HFFc6 (cell line): ENCODE results near the gene INO80E. TPM values are rescaled to one million over a fixed set of nuclear protein-coding genes. Genes with fewer than 3 reads are reported as not detected.
"Not testable (repeated sequence)": the region's sequence is repeated elsewhere in the genome, so short reads cannot be mapped to it uniquely, and the experiment has no call there.

Experiments used
- DNase-seq: peaks from one replicate; pipeline ENCODE4 v3.0.0-alpha.2; 2018
- H3K27ac Mint-ChIP-seq: 2 replicates; pipeline ENCODE4 v1.8.0; 2020; ENCODE audit warnings: mild to moderate bottlenecking, mixed read lengths
- H3K27me3 Mint-ChIP-seq: 2 replicates; pipeline ENCODE4 v1.8.0; 2021; ENCODE audit warnings: mild to moderate bottlenecking, moderate library complexity, mixed read lengths; ENCODE audit not compliant: insufficient read depth
- H3K36me3 Mint-ChIP-seq: 2 replicates; pipeline ENCODE4 v1.8.0; 2021; ENCODE audit warnings: low read depth, mixed read lengths
- H3K4me1 Mint-ChIP-seq: 2 replicates; pipeline ENCODE4 v1.8.0; 2020; ENCODE audit warnings: low read depth, mixed read lengths
- H3K4me3 Mint-ChIP-seq: 2 replicates; pipeline ENCODE4 v1.8.0; 2020; ENCODE audit warnings: mild to moderate bottlenecking, moderate library complexity, mixed read lengths
- H3K9me3 Mint-ChIP-seq: 2 replicates; pipeline ENCODE4 v1.8.0; 2020; ENCODE audit warnings: mild to moderate bottlenecking, mixed read lengths
- CTCF ChIP-seq: fragments of 200-600 bp; sonication (generic); IDR thresholded peaks from 2 replicates; pipeline ENCODE4 v1.5.0; 2021; ENCODE audit warnings: antibody characterized with exemption, mild to moderate bottlenecking
- total RNA-seq, 6 experiments: library from RNA; stranded (reverse); fragmentation: NEBNext Ultra II Directional; extraction: Animal tissue kit (Norgen Biotek cat#: 25700); gene quantifications; 2 replicates in 1 of 6; 3 replicates in 5 of 6; pipeline ENCODE4 v1.2.3, GENCODE V29; 2021

INO80E gene
- total RNA-seq, 6 experiments from 2014 or later, result 61.0 to 77.4 (median 73.8) TPM

- Mint-ChIP-seq H3K4me1 (peaks cover 18% of the 10 kb centered on the region), H3K4me3 (no peak overlapping the region), H3K9me3 (no peaks in the 10 kb centered on the region), H3K27ac (no peak overlapping the region), H3K36me3 (no peaks in the 10 kb centered on the region), H3K27me3 (peaks cover 8% of the 10 kb centered on the region)
- no peak for DNase-seq
- no peak for TF ChIP-seq CTCF
Observed at GRCh38 chr16:30016555-30017276, 20.7 kb downstream of the INO80E start.

- DNase-seq, result no peak
- Mint-ChIP-seq H3K27me3 (peaks cover 3% of the 10 kb centered on the region), H3K9me3 (no peaks in the 10 kb centered on the region), H3K4me1 (peaks cover 18% of the 10 kb centered on the region), H3K4me3 (no peak overlapping the region), H3K27ac (no peak overlapping the region), H3K36me3 (no peaks in the 10 kb centered on the region)
- no peak for TF ChIP-seq CTCF
Observed at GRCh38 chr16:30017277-30017656, 21.2 kb downstream of the INO80E start.

GRCh38 chr16:30017937-30018336, 21.9 kb downstream of the INO80E start:
- DNase-seq, H3K4me3 Mint-ChIP-seq, H3K36me3 Mint-ChIP-seq, H3K27me3 Mint-ChIP-seq, H3K9me3 Mint-ChIP-seq, H3K27ac Mint-ChIP-seq: not testable (repeated sequence)
- peaks cover 18% of the 10 kb centered on the region for H3K4me1 Mint-ChIP-seq

- Mint-ChIP-seq H3K9me3 (no peaks in the 10 kb centered on the region), H3K27ac (no peak overlapping the region), H3K36me3 (no peaks in the 10 kb centered on the region), H3K4me3 (no peak overlapping the region), H3K27me3 (peaks cover 7% of the 10 kb centered on the region), H3K4me1 (peaks cover 18% of the 10 kb centered on the region)
- peak; percentile 21 for DNase-seq
- TF ChIP-seq CTCF, result no peak
Observed at GRCh38 chr16:30018731-30019158, 22.7 kb downstream of the INO80E start.

GRCh38 chr16:30022887-30023286, 26.8 kb downstream of the INO80E start, which contains the start of gene C16orf92:
TSS of gene C16orf92 (plus strand) at chr16:30023198. CDS start at chr16:30023341, 143 bp downstream.
- no peak for DNase-seq
- no peak within 1 kb of the TSS for H3K4me3 Mint-ChIP-seq

More at GRCh38 chr16:30022887-30023286, 26.8 kb downstream of the INO80E start, which contains the start of gene C16orf92:
- H3K4me1 Mint-ChIP-seq, result peaks cover 18% of the 10 kb centered on the region
- H3K36me3 Mint-ChIP-seq, result no peaks in the 10 kb centered on the region
- H3K27me3 Mint-ChIP-seq, result peaks cover 21% of the 10 kb centered on the region
- no peak for TF ChIP-seq CTCF
- no peaks in the 10 kb centered on the region for H3K9me3 Mint-ChIP-seq
- no peak within 1 kb of the TSS for H3K27ac Mint-ChIP-seq
